T47D (cell line): ENCODE measurements around the gene SHISA8.

Source experiments
- DNase-seq, 2 experiments: peaks; one replicate each; pipeline versions ENCODE4 v3.0.0 to v3.0.0-alpha.2; 2011 to 2012; ENCODE audit warnings: low read depth in 1 of 2, low spot score in 1 of 2
- JUND ChIP-seq: IDR thresholded peaks from 2 replicates; pipeline ENCODE4 v1.6.1; 2012; ENCODE audit warnings: low read depth
- in situ Hi-C: cut with HindIII; loops from 2 replicates; pipeline ENCODE4 v1.10.0; 2016; ENCODE audit warnings: low sequenced_read_pairs, low pct_unique_long_range_greater_than_20kb

SHISA8 gene

GRCh38 chr22:41893591-41894375 is 21.1 kb downstream of the SHISA8 start:
- TF ChIP-seq JUND, result no peak
- in situ Hi-C loops, result no loop called here
- DNase-seq, result no peak

DNA sequence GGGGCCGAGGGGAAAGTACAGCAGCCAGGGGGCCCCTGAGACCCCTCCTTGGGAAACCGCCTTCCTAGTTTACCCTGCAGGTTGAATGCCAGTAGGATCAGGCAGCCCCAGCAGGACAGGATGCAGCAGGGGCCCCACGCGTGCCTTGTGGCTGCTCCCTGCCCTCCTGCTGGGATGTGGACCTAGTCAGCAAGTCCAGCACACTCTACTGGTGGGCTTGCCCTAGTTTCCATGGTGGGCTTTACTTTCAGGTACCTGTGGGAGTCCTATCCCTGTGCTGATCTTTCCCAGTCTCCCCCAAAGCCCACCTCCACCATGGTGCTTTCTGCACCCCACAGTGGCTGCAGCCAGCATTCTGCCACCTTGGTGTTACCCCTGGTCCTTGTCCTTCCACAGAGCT is 22.2 kb downstream of the SHISA8 start:
- in situ Hi-C loops, result no loop called here
- no peak for DNase-seq
- TF ChIP-seq JUND, result no peak

- in situ Hi-C loops, result no loop called here
- DNase-seq, result no peak
- no peak for TF ChIP-seq JUND
Observed at GRCh38 chr22:41891407-41891806, 23.5 kb downstream of the SHISA8 start.

DNA sequence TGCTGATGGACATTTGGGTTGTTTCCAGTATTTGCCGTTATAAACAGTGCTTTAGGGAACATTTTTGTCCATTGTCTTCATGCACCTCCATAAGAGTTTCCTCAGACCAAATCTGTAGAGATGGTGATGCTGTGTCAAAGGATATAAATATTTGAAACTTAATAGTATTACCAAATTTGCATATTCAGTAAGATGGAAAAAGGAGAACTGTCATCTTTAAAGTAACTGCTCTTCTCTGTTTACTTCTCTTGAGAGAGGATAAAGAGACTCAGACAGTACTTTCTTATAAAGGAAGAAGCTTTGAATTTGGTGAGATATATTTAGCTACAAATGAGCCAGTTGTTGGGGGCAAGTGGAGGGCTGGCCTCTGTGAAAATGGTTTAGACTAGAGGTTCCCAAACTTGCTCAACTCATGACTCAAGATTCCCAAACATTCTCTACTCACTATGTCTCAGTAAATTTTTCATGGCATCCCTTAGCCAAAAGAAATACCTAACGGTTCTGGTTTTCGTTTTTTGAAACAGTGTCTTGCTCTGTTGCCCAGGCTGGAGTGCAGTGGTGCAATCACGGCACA is 26.2 kb downstream of the SHISA8 start:
- no peak for TF ChIP-seq JUND
- DNase-seq, result no peak
- in situ Hi-C loops, result no loop called here

DNA sequence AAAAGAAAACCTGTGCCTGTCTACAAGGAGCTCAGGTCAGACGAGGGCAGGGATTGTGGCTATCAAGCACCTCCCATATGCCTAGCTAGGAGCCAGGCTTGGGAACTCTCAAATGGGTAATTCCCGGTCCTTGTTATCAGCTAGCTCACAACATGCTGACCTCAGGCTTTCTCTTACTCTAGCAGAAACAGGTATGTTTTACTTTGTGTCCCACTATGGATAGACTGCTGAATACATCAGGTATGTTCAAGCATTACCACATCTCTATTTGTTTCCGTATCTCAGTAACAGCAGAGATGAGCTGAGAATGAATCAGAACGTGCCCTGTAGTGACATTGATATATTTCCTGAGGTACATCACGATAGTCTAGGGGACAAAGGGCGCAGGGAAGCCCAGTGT is 29.4 kb downstream of the SHISA8 start:
- DNase-seq, result no peak
- in situ Hi-C loops, result no loop called here
- no peak for TF ChIP-seq JUND

GRCh38 chr22:41885116-41885515 is 29.8 kb downstream of the SHISA8 start:
- no peak for TF ChIP-seq JUND
- no peak for DNase-seq
- in situ Hi-C loops, result no loop called here

DNA sequence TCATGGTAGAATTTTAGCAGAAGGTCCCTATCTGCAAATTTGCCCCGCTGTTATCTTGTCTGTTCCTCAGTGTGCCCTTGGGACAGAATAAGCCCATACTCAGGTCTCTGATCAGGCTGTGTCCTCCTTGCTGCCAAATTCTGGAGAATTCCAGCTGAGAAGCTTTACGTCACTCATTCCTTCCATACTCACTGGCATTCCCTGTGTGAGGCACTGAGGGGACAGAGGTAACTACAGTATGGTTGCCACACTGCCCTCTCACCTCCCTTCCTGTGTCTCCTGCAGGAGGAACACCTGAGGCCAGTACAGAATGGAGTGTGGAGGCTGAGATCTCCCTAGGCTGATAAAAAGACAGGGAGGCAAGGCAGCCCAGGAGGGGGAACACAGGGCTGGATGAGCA is 31.5 kb downstream of the SHISA8 start:
- in situ Hi-C loops, result no loop called here
- no peak for DNase-seq
- no peak for TF ChIP-seq JUND

DNA sequence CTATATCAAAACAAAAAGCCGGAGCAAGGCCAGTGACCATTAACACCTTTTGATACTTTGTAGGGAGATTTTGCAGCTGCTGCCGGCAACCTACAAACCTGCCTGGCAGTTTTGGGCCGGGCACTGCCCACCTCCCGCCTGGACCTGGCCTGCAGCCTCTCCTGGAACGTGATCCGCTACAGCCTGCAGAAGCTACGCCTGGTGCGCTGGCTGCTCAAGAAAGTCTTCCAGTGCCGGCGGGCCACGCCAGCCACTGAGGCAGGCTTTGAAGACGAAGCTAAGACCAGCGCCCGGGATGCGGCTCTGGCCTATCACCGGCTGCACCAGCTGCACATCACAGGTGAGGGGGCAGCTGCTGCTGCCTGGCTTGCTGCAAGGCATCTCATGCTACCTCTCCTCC is 34.2 kb downstream of the SHISA8 start:
- in situ Hi-C loops, result no loop called here
- no peak for DNase-seq
- TF ChIP-seq JUND, result no peak

DNA sequence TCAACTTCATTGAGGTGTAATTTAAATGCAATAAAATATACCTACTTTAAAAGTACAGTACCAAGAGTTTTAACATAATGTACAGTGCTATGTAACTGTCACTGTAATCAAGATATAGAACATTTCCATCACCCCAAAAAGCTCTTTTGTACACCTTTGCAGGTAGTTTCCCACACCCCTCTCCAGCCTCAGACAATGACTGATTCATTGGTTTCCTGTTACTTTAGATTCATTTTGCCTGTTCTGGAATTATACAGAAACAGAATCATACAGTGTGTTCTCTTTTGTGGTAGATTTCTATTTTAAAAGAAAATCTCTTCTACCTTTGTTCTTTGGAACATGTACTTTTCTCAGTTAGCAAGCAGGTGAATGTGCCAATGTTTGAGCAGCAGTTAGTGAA is 38.2 kb downstream of the SHISA8 start:
- in situ Hi-C loops, result no loop called here
- DNase-seq, result no peak
- TF ChIP-seq JUND, result no peak

DNA sequence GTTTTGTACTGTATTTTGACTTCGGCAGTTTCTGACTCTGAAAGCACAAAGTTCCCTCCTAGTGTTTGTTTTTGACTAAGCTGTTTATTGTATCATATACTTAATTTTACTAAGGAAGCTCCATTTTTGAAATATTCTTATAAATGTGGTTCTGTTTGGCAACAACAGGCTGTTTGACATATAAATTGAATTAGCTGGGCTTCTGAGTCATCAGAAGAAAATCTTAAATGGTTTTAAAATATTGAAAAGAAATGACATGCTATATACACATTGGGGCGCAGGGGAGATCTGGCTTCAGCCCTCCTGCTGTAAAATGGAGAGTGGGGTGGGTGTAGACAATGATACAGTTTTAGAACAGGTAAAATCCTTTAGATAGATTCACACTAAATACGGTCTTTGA is 38.6 kb downstream of the SHISA8 start:
- in situ Hi-C loops, result no loop called here
- DNase-seq, result no peak
- TF ChIP-seq JUND, result no peak

GRCh38 chr22:41875531-41876270 is 39.2 kb downstream of the SHISA8 start:
- TF ChIP-seq JUND, result no peak
- no peak for DNase-seq
- in situ Hi-C loops, result no loop called here

- DNase-seq, result no peak
- in situ Hi-C loops, result no loop called here
- no peak for TF ChIP-seq JUND
Observed at GRCh38 chr22:41874090-41874489, 40.8 kb downstream of the SHISA8 start.

DNA sequence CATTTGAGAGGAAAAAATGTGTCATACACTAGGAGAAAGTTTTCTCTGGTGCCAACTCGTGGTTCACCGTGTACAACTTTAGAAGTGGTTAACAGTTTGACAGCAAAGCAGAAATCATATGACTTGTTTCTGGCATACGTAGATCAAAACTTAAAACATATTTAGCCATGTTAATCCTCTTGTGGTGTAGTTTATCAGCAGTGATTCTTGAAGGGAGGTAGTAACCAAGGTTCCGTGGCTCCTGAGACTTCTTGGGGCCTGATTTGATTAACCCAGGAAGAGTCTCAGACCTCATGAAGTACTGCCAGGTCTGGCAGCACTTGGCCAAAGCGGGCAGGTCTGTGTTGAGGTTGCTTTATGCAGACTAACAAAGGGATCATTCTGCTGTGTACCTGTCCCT is 41.5 kb downstream of the SHISA8 start:
- no peak for DNase-seq
- no peak for TF ChIP-seq JUND
- in situ Hi-C loops, result no loop called here
